GM13976 (cell line): ENCODE results near the gene NAT16.

Source experiments
- DNase-seq: peaks from one replicate; pipeline ENCODE4 v3.0.0; 2012; ENCODE audit warnings: low spot score
- CTCF ChIP-seq: IDR thresholded peaks from 2 replicates; pipeline ENCODE4 v1.5.1; 2012; ENCODE audit warnings: borderline replicate concordance, mild to moderate bottlenecking; ENCODE audit not compliant: insufficient read depth; ENCODE audit errors: extremely low read depth, missing control alignments, control extremely low read depth
- in situ Hi-C: fragments of 300-500 bp; cut with MboI; formaldehyde crosslinking; loops from one replicate; pipeline ENCODE4 v1.12.0; 2022; ENCODE audit warnings: low sequenced_read_pairs, mixed read lengths, inconsistent platforms; ENCODE audit not compliant: unreplicated experiment

The NAT16 gene

DNA sequence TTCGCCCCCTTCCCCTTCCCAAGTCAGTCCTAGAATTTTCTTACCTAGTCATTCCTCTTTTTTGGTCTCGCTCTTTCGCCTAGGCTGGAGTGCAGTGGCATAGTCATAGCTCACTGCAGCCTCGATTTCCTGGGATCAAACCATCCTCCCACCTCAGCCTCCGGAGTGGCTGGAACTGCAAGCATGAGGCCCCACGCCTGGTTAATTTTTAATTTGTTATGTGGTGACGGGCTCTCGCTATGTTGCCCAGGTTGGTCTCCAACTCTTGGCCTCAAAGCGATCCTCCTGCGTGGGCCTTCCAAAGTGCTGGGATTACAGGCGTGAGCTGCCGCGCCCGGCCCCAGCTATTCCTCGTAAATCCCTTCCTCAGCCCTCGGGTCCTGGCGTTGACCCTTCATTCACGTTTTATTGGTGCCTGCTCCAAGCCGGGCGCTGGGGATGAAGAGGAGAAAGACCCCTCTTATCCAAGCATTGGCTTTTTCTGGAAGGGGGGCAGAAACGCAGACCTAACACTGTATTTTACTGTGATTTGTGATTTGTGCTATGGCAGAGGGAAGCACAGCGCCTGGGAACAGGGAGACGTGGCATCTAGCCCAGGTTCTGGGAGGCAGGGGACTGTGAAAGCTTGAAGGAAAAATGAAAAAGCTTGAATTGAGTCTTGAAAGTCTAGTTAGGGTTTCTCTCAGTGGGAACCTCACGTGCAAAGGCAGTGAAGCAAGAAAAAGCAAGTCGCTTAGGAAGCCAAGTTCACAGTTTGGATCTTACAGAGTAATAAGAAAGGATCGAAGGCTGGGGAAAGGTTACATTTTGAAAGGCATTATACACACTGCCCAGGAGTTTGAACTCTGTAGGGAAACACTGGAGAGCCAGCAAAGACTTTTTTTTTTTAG lies 38.4 kb upstream of the NAT16 start:
- TF ChIP-seq CTCF, result no peak
- no peak for DNase-seq
- in situ Hi-C loops, result no loop called here

- in situ Hi-C loops, result no loop called here
- no peak for TF ChIP-seq CTCF
- DNase-seq, result peak; percentile 99
Measured at GRCh38 chr7:101217388-101218235, 37.5 kb upstream of the NAT16 start, which contains the start of the genes PLOD3 and ZNHIT1. Gene PLOD3, minus strand, starts transcription at chr7:101217581. Its CDS starts 307 bp downstream, at chr7:101217274. Gene ZNHIT1, plus strand, starts transcription at chr7:101218165. Its CDS starts 31 bp downstream, at chr7:101218196.

DNA sequence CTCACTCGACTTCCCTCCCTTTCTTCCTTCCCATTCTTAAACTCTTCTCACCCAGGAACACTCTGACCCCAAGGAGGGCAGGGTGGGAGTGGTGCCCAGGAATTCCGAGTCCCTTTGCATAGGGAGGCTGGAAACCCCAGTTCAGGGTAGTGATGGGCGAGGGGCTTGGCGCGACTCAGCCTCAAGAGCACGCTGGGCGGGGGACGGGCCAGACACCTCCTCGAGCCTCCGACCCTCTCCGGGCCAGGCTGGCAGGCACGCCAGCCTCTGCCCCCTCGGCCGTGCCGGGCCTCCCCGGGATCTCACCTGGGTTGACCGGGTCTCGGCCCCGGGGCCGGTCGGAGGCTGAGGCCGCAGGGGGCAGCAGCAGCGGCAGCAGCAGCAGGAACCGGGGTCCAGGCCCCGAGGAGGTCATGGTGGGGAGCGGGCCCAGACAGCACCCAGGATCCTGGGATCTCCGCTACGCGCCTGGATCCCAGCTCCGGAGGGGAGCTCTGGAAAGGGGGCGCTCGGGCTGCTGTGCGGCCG lies 36.8 kb upstream of the NAT16 start:
- DNase-seq, result no peak
- no peak for TF ChIP-seq CTCF
- in situ Hi-C loops, result no loop called here

DNA sequence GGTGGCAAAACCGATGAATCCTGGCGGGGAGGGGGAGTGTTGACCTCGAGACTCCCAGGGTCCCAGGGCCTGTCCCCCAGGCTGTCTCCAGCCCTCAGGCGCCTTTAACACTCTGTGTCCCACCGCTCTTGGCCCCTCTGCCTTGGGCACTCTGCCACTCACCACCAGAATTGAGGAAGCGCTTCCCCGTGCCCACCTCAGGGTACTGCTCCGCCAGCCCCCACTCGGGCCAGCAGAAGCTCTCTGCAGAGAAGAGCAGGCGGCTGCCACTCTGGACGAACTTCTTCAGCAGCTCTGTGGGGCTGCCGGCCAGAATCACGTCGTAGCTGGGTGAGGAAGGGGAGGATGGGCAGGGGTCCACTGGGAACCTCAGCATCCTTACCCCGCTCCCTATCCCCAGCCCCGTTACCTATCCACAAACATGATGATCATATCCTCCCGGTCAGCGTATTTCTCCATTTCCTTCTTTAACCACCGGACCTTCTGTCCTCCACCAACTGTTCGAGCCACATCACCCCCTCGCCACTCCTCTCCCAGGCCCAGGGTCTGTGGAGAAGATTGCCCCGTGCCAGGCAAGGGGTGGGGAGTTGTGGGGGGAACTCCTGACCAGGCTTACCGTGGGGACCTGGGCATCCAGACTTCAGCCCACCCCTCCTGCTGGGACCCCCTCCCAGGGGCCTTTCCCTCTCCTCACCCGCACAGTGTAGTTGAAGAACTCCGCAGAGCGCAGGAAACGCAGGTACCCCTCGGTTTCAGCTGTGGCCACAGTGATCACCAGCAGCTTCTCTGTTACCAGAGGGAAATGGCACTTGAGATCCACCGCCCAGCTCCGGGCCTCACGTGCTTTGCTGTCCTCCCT lies 36.1 kb upstream of the NAT16 start:
- no peak for DNase-seq
- TF ChIP-seq CTCF, result no peak

DNA sequence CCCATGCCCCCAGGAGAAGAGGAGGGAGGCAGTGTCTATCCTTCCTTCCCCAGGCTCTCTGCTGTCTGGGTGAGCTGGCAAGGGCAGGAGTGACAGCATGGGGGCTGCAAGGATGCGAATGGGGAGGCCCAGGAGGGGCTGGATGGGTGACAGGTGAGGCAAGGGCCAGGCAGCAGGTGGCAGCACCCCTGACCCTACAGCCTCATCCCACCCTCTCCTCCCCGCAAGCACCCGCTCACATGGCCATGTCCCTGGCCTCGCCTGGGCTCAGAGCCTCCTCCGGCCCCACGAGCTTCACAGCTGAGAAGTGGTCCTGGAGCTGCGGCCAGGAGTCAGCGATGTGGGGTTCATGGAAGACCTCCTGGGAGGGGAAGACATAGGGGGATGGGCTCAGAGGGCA lies 31.9 kb upstream of the NAT16 start:
- no peak for TF ChIP-seq CTCF
- DNase-seq, result no peak
- in situ Hi-C loops, result no loop called here

More for the DNA sequence above, 36.1 kb upstream of the NAT16 start:
- in situ Hi-C loops, result no loop called here
